A673 (cell line): ENCODE results near the gene DDX54. TPM values are rescaled to one million over a fixed set of nuclear protein-coding genes. Genes with fewer than 3 reads are reported as not detected.

Source experiments
- BruUV-seq: library from RNA; stranded (reverse); fragments of 400-500 nt; replicated peaks from 2 replicates; lab custom pipeline; 2021; lab: Mats Ljungman, UMichigan
- CTCF ChIA-PET: fragments of 300-600 bp; sonication (Branson Sonifier 250); formaldehyde crosslinking; loops from one replicate; lab custom pipeline; 2022; ENCODE audit warnings: antibody characterized with exemption; lab: Charles Lee
- POLR2A ChIA-PET: fragments of 300-600 bp; sonication (Branson Sonifier 250); formaldehyde crosslinking; loops from one replicate; lab custom pipeline; 2022; ENCODE audit warnings: antibody characterized with exemption; ENCODE audit not compliant: low non-redundant PET; lab: Charles Lee
- DNase-seq: peaks from one replicate; pipeline ENCODE4 v3.0.0-alpha.2; 2015; ENCODE audit warnings: low spot score
- H3K27ac ChIP-seq: fragments of 200-600 bp; sonication (generic); 2 replicates; pipeline ENCODE4 v1.5.1; 2016; ENCODE audit warnings: mixed run types, low read depth, mild to moderate bottlenecking, mixed read lengths, antibody characterized with exemption, low read length; ENCODE audit not compliant: poor library complexity, severe bottlenecking
- H3K27me3 ChIP-seq: fragments of 200-600 bp; sonication (generic); replicated peaks from 2 replicates; pipeline ENCODE4 v1.6.1; 2017; ENCODE audit warnings: mixed run types, low read depth, mild to moderate bottlenecking, mixed read lengths, antibody characterized with exemption, low read length; ENCODE audit not compliant: insufficient read depth, poor library complexity
- H3K36me3 ChIP-seq: fragments of 200-600 bp; sonication (generic); 2 replicates; pipeline ENCODE4 v1.6.1; 2016; ENCODE audit warnings: mixed run types, mild to moderate bottlenecking, mixed read lengths, antibody characterized with exemption, low read length; ENCODE audit not compliant: insufficient read depth, poor library complexity, severe bottlenecking
- H3K4me1 ChIP-seq: fragments of 200-600 bp; sonication (generic); 2 replicates; pipeline ENCODE4 v1.6.1; 2017; ENCODE audit warnings: mixed run types, mild to moderate bottlenecking, mixed read lengths, antibody characterized with exemption, low read length; ENCODE audit not compliant: insufficient read depth, poor library complexity, severe bottlenecking
- H3K4me3 ChIP-seq: fragments of 200-600 bp; sonication (generic); 2 replicates; pipeline ENCODE4 v1.5.1; 2016; ENCODE audit warnings: low read depth, mixed run types, mild to moderate bottlenecking, mixed read lengths, low read length; ENCODE audit not compliant: poor library complexity, severe bottlenecking
- H3K9me3 ChIP-seq: fragments of 200-600 bp; sonication (generic); 2 replicates; pipeline ENCODE4 v1.6.1; 2016; ENCODE audit warnings: mixed run types, low read depth, mild to moderate bottlenecking, mixed read lengths, antibody characterized with exemption, low read length; ENCODE audit not compliant: poor library complexity, severe bottlenecking
- EZH2 ChIP-seq: fragments of 200-600 bp; sonication (generic); IDR thresholded peaks from 2 replicates; pipeline ENCODE4 v1.6.1; 2017; ENCODE audit warnings: borderline replicate concordance, low read depth, mild to moderate bottlenecking, mixed read lengths, antibody characterized with exemption, low read length; ENCODE audit not compliant: poor library complexity, severe bottlenecking
- intact Hi-C: fragments of 100-400 bp; cut with micrococcal nuclease; formaldehyde crosslinking; loops from one replicate; pipeline ENCODE4 v1.10.0; 2022; ENCODE audit not compliant: unreplicated experiment
- total RNA-seq: library from RNA; stranded (reverse); gene quantifications from 2 replicates; pipeline ENCODE4 v1.2.3, GENCODE V29; 2021
- TF ChIP-seq, protein P1 (sequence below): fragments of 300-800, 200-600 bp; sonication (generic); conservative IDR thresholded peaks from 2 replicates; pipeline ENCODE4 v1.5.1; 2017; ENCODE audit warnings: low read depth, mild to moderate bottlenecking, antibody characterized with exemption, low read length, moderate library complexity, mixed read lengths

Gene DDX54
- total RNA-seq, 1 experiment from 2014 or later: 116 TPM

- Histone ChIP-seq H3K36me3 (peaks cover 50% of the 10 kb centered on the region), H3K27me3 (no peaks in the 10 kb centered on the region), H3K27ac (no peak overlapping the region), H3K9me3 (no peaks in the 10 kb centered on the region), H3K4me3 (no peak overlapping the region), H3K4me1 (no peaks in the 10 kb centered on the region)
- intact Hi-C loops: no loop called here
- TF ChIP-seq, protein P1, sequence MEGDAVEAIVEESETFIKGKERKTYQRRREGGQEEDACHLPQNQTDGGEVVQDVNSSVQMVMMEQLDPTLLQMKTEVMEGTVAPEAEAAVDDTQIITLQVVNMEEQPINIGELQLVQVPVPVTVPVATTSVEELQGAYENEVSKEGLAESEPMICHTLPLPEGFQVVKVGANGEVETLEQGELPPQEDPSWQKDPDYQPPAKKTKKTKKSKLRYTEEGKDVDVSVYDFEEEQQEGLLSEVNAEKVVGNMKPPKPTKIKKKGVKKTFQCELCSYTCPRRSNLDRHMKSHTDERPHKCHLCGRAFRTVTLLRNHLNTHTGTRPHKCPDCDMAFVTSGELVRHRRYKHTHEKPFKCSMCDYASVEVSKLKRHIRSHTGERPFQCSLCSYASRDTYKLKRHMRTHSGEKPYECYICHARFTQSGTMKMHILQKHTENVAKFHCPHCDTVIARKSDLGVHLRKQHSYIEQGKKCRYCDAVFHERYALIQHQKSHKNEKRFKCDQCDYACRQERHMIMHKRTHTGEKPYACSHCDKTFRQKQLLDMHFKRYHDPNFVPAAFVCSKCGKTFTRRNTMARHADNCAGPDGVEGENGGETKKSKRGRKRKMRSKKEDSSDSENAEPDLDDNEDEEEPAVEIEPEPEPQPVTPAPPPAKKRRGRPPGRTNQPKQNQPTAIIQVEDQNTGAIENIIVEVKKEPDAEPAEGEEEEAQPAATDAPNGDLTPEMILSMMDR: no peak
- no peak for TF ChIP-seq EZH2
- CTCF ChIA-PET: interaction anchor here (0.6 kb wide), 1 partner anchor 1057 kb away, joined by 6 read pairs; no protein-coding TSS in a partner anchor
- POLR2A ChIA-PET: no interaction called here
- DNase-seq: no peak
- no TSS peak for BruUV-seq
Measured at GRCh38 chr12:113179023-113179422, 6.3 kb downstream of the DDX54 start.

DNA sequence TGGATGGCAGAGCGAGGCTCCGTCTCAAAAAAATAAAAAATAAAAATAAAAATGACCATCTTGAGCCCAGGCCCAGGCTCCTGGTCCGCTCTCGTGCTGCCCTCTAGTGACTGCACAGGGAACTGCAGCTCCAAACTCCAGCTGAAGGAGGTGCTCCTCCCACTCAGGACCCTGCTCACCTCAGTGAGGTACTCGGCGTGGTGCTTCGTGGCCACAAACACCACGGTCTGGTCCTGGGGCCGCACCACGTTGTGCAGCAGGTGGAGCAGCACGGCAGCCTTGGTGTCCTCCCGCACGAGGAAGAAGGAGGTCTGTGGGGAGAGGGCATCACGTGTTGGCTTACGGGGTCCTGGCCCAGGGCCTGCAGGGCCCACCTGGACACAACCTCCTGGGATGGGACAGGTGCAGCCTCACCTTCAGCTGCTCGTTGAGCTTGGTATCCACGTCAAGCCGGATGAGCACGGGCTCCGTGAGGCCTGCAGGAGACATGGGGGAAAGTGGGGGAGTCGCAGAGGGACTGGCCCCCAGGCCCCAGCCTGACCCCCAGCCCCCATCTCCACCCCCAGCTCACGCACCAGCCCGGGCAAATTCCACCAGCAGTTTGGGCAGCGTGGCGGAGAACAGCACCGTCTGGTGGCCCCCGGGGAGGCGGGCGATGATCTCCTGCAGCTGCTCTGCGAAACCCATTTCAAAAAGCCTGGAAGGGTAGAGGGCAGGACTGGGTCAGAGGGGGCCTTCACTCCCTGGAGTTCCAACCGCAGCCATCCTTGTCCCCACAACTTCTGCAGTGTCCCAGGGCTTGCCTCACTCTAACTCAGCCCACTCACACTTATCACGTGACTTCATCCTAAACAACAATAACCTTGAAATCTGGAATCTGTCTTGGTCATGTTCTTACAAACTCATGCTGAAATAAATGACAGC is 10.6 kb downstream of the DDX54 start:
- Histone ChIP-seq H3K27me3 (no peaks in the 10 kb centered on the region), H3K4me1 (no peaks in the 10 kb centered on the region), H3K9me3 (no peaks in the 10 kb centered on the region), H3K4me3 (no peak overlapping the region), H3K36me3 (peaks cover 84% of the 10 kb centered on the region), H3K27ac (no peak overlapping the region)
- ChIA-PET POLR2A (interaction anchor here (0.6 kb wide), 1 partner anchor 771 kb away, joined by 4 read pairs; no protein-coding TSS in a partner anchor), CTCF (interaction anchor here (0.6 to 1.9 kb wide), 5 partner anchors 13 to 182 kb away, joined by 3 to 11 read pairs (median 6); no protein-coding TSS in a partner anchor)
- BruUV-seq: no TSS peak
- TF ChIP-seq EZH2: no peak
- TF ChIP-seq, protein P1: peak; percentile 97
- DNase-seq: peak; percentile 71
- intact Hi-C loops: loop anchor here (1.0 kb wide), 1 partner anchor 126 kb away; no protein-coding TSS in a partner anchor

DNA sequence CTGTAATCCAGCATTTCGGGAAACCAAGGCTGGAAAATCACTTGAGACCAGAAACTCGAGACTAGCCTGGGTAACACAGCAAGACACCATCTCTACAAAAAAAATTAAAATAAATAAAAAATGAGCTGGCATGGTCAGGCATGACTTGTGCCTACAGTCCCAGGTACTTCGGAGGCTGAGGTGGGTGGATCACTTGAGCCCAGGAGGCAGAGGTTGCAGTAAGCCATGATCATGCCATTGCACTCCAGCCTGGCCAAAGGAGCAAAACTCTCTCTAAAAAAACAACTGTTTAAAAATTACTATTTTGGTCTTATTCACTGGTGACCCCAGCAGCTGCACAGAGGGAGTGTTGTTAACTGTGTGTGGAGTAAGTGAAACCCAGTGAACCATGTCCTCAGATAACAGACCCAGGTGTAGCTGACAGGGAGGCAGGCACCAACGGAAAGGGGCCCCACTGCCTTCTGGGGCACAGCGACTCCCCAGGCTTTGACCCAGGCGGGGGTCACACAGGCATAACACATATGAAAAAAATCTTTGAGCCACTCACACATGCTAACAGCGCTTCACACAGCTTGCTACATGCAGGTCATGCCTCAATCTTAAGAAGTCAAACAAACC is 12.1 kb downstream of the DDX54 start:
- no peak overlapping the region for H3K27ac ChIP-seq
- DNase-seq: no peak
- intact Hi-C loops: no loop called here
- no peak overlapping the region for H3K4me3 ChIP-seq
- H3K4me1 ChIP-seq: no peaks in the 10 kb centered on the region
- H3K27me3 ChIP-seq: no peaks in the 10 kb centered on the region
- no peaks in the 10 kb centered on the region for H3K9me3 ChIP-seq
- no TSS peak for BruUV-seq
- H3K36me3 ChIP-seq: peaks cover 77% of the 10 kb centered on the region
- ChIA-PET POLR2A (no interaction called here), CTCF (interaction anchor here (1.9 kb wide), 1 partner anchor 12 kb away, joined by 6 read pairs; no protein-coding TSS in a partner anchor)
- no peak for TF ChIP-seq EZH2
- TF ChIP-seq, protein P1: no peak
